K562 (cell line): ENCODE measurements around the gene SKA3. TPM values are rescaled to one million over a fixed set of nuclear protein-coding genes. Genes with fewer than 3 reads are reported as not detected.

Experiments
- E4F1 ChIP-seq: fragments of 250-450 bp; sonication (Bioruptor Pico); IDR thresholded peaks from 2 replicates; pipeline ENCODE4 v1.5.0; 2021; ENCODE audit warnings: mild to moderate bottlenecking, borderline replicate concordance
- ETV5 ChIP-seq: sonication (generic); formaldehyde crosslinking; IDR thresholded peaks from 2 replicates; pipeline ENCODE4 v1.4.0; 2020; ENCODE audit warnings: low read depth, mild to moderate bottlenecking, missing genetic modification reagents
- HINFP ChIP-seq: fragments of 450-650 bp; conservative IDR thresholded peaks from 2 replicates; pipeline ENCODE4 v1.6.1; 2016; ENCODE audit warnings: missing genetic modification characterization, low read depth, mild to moderate bottlenecking, control low read depth, missing compliant biosample characterization
- KLF16 ChIP-seq: IDR thresholded peaks from 2 replicates; pipeline ENCODE4 v1.6.1; 2016; ENCODE audit warnings: antibody characterized with exemption
- L3MBTL2 ChIP-seq: fragments of 450-650 bp; IDR thresholded peaks from 2 replicates; pipeline ENCODE4 v1.6.1; 2016; ENCODE audit warnings: mild to moderate bottlenecking, moderate library complexity
- MGA ChIP-seq: fragments of 450-650 bp; IDR thresholded peaks from 2 replicates; pipeline ENCODE4 v1.6.1; 2016; ENCODE audit warnings: mild to moderate bottlenecking, moderate library complexity
- MLLT1 ChIP-seq, 2 experiments: fragments of 450-650 bp; IDR thresholded peaks; 2 replicates each; pipeline ENCODE4 v1.6.1; 2016
- PYGO2 ChIP-seq: fragments of 450-650 bp; IDR thresholded peaks from 2 replicates; pipeline ENCODE4 v1.6.1; 2016; ENCODE audit warnings: mild to moderate bottlenecking, missing genetic modification characterization, moderate library complexity, missing compliant biosample characterization
- SMARCA4 ChIP-seq: fragments of 450-650 bp; IDR thresholded peaks from 2 replicates; pipeline ENCODE4 v1.6.1; 2016
- SMARCE1 ChIP-seq: fragments of 450-650 bp; IDR thresholded peaks from 2 replicates; pipeline ENCODE4 v1.7.1; 2016; ENCODE audit warnings: mild to moderate bottlenecking
- USF2 ChIP-seq: sonication (generic); formaldehyde crosslinking; IDR thresholded peaks from 2 replicates; pipeline ENCODE4 v1.5.0; 2020; ENCODE audit warnings: missing genetic modification reagents
- polyA plus RNA-seq, 8 experiments: library from polyadenylated mRNA; depleted of rRNA in 4 of 8; stranded (reverse) in 5 of 8; unstranded in 3 of 8; fragments of >200 nt; fragmentation: Nextera tagmentation in 2 of 8; fragmentation: Illumina TruSeq in 1 of 8; extraction: Ambion mirVana in 2 of 8; extraction: Trizol in 1 of 8; gene quantifications; 2 replicates each; pipeline versions ENCODE4 v1.2.1 to v1.2.3, GENCODE V29; 2011 to 2014; ENCODE audit warnings: inconsistent platforms in 1 of 8, missing spikeins in 1 of 8
- total RNA-seq, 7 experiments: library from RNA; depleted of rRNA in 6 of 7; stranded (reverse); fragments of >200 nt in 6 of 7; fragmentation: Illumina TruSeq in 2 of 7; extraction: Trizol in 2 of 7; gene quantifications; 2 replicates each; pipeline versions ENCODE4 v1.2.1 to v1.2.3, GENCODE V29; 2011 to 2021; ENCODE audit warnings: low replicate concordance in 1 of 7

Gene SKA3
- total and polyA plus RNA-seq, 9 of the 15 experiments (the other 6 are each of a cell fraction or from before 2014, with no cell fraction given): 17.0 to 53.3 (median 29.9) TPM

- no peak for TF ChIP-seq USF2 (CRISPR knock-in tag)
- TF ChIP-seq HINFP (tag): no peak
- no peak for TF ChIP-seq E4F1 (CRISPR knock-in tag)
- TF ChIP-seq SMARCE1: 0 out of 2 replicates have a peak, but pooled peaks have one; percentile 18
- peak; percentile 96 for TF ChIP-seq MGA
- no peak for TF ChIP-seq PYGO2 (tag)
- peak; percentile 87 for TF ChIP-seq L3MBTL2
- TF ChIP-seq KLF16: no peak
- TF ChIP-seq MLLT1 (IDR thresholded peaks at IDR 0.05): 0 out of 4 replicates have a peak, but pooled peaks of 1 of the 2 experiments have one; percentile 48
- TF ChIP-seq ETV5 (CRISPR knock-in tag): no peak
- 0 out of 2 replicates have a peak, but pooled peaks have one; percentile 18 for TF ChIP-seq SMARCA4
Observed at GRCh38 chr13:21176982-21177284, 581 bp upstream of the SKA3 start (continued).
